ENCODE results near the gene POLR3E. TPM values are rescaled to one million over a fixed set of nuclear protein-coding genes. Genes with fewer than 3 reads are reported as not detected.
"Not testable (repeated sequence)": the region's sequence is repeated elsewhere in the genome, so short reads cannot be mapped to it uniquely, and the experiment has no call there.

Gene POLR3E
- total RNA-seq, 2 donors from 2014 or later = 28.6 to 33.0 TPM

GRCh38 chr16:22352140-22352539 lies 54.9 kb downstream of the POLR3E start:
- intact Hi-C loops (cut with DNase I) = no loop called here
- DNase-seq (ENCODE audit: low spot score) = no peak

DNA sequence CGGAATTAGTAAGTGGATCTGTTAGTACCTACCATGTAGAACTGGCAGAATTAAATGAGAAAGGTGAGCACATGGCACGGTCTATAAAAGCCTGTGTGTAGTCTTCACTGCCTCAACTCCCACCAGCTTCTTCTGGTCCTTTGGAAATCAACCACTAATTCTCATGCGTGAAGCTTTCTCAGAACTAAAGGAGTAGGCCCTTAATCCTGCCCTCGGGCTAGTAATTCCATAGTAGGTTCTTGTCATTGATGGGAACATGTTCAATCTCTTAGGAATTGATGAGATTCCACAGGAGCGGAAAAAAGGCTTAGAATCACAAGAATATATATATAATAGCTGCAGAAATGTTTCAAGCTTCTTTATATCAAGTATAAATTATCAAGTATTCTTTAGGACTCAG lies 55.5 kb downstream of the POLR3E start:
- intact Hi-C loops (cut with DNase I) = no loop called here
- no peak for DNase-seq (ENCODE audit: low spot score)

DNA sequence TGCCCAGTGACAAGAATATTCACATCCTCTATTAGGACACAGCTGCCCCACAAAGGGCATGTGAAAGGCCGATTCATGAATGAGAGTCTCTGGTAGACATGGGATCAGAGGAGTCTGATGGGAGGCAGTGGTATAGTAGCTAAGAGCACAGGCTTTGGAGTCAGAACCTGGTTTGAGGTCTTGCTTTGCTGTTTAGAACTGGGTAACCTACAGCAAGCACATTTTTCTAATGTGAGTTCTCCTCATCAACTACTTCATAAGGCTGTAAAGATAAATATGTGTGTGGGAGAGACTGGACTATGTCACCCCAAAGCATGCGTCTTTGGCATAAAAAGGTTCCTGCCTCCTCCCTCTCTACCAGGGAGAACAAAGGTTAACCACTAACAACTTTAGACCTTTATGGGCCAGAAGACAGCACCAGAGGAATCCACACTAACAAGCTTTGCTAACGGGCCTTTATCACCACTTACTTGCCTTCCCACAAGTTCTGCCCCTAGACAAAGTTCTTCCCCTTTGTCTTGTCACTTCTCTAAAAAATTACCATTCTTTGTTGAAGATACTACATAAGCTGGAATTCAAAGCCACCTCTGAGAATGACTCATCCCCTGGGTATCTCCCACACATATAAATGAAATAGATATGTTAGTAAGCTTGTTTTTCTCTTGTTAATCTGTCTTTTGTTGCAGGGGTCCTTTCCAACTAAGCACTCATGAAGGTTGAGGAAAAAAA lies 56.1 kb downstream of the POLR3E start:
- DNase-seq (ENCODE audit: low spot score) = no peak
- intact Hi-C loops (cut with DNase I) = no loop called here

GRCh38 chr16:22353933-22354541 lies 56.8 kb downstream of the POLR3E start:
- DNase-seq (ENCODE audit: low spot score) = no peak
- intact Hi-C loops (cut with DNase I) = no loop called here

GRCh38 chr16:22355487-22355908 lies 58.3 kb downstream of the POLR3E start:
- DNase-seq (ENCODE audit: low spot score) = no peak
- intact Hi-C loops (cut with DNase I) = no loop called here

GRCh38 chr16:22356930-22357634 lies 59.9 kb downstream of the POLR3E start:
- no peak for DNase-seq (ENCODE audit: low spot score)
- intact Hi-C loops (cut with DNase I) = no loop called here

- intact Hi-C loops (cut with DNase I) = no loop called here
- DNase-seq (ENCODE audit: low spot score) = no peak
Measured at GRCh38 chr16:22357635-22357971, 60.4 kb downstream of the POLR3E start.

DNA sequence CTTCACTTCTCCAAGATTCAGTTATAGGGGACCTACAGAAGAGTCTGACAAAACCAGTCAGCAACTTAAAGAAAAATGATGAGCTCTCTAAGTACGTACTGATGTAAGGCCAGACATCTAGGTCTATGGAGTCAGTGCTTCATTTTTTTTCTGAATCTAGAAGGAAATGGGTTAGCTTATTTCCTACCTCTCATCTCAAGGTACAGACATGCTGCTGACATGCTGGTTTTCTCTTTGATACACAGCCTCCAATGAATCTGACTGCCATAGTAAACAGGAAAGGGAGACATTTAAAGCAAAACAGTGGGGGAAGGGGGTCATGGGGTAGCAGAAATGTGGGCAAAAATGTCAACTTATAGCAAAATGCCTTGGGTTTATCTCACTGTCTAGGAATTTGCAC lies 60.8 kb downstream of the POLR3E start:
- DNase-seq (ENCODE audit: low spot score) = no peak
- intact Hi-C loops (cut with DNase I) = no loop called here

DNA sequence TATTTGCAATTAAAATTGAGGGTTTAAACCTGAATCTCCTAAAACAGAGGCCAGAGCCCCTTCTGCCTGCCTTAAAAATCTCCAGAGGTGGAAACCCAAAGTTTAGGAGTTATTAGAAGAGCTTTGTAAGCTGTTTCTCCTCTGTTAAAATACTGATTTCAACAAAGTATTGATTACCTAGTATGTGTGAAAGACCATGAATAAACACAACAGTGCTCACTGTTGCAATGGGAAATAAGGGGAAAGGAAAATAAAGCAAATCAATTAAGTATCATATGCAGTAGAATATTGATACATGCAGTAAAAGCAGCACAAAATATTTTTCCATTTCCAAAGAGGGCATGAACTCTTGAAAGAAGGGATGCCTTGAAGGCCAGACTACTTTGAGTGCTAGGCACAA lies 62.5 kb downstream of the POLR3E start:
- no peak for DNase-seq (ENCODE audit: low spot score)
- intact Hi-C loops (cut with DNase I) = no loop called here

- DNase-seq (ENCODE audit: low spot score) = no peak
- intact Hi-C loops (cut with DNase I) = no loop called here
Measured at GRCh38 chr16:22360963-22361659, 63.9 kb downstream of the POLR3E start.

DNA sequence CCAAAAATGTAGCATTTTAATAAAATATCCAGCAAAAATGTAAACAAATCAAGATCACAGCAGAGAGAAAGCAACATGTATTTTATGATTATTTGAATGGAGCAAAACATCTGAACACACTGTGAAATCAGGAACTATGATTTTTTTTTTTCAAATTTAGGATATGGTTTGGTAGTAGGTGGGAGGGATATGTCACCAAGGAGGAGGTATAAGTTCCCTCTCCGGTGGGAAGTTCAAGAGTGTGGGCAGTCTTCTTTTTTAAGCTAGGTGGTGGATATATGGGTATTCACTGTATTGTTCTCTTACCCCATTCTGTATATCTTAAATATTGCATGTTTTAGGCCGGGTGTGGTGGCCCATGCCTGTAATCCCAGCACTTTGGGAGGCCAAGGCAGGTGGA lies 67.0 kb downstream of the POLR3E start:
- intact Hi-C loops (cut with DNase I) = no loop called here
- DNase-seq (ENCODE audit: low spot score) = no peak

- intact Hi-C loops (cut with DNase I) = no loop called here
Measured at GRCh38 chr16:22366371-22366770, 69.2 kb downstream of the POLR3E start.

DNA sequence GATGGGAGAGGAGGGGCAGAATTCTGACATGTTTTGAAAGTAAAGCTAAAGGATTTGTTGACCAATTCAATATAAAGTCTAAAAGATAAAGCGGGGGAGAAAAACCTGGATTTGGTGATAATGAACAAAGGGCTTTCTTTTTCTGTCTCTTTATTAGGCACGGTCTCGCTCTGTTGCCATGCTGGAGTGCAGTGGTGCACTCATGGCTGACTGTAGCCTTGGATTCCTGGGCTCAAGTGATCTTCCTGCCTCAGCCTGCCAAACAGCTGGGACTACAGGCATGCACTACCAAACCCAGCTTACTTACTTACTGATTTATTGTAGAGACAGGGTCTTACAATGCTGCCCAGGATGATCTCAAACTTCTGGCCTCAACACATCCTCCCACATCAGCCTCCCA lies 69.7 kb downstream of the POLR3E start:
- intact Hi-C loops (cut with DNase I) = no loop called here
- DNase-seq (ENCODE audit: low spot score) = no peak

More at GRCh38 chr16:22366371-22366770, 69.2 kb downstream of the POLR3E start:
- no peak for DNase-seq (ENCODE audit: low spot score)

- DNase-seq (ENCODE audit: low spot score); intact Hi-C loops (cut with DNase I): not testable (repeated sequence)
Measured at GRCh38 chr16:22368200-22368826, 71.1 kb downstream of the POLR3E start.

- intact Hi-C loops (cut with DNase I) = no loop called here
- DNase-seq (ENCODE audit: low spot score) = no peak
Measured at GRCh38 chr16:22369221-22369811, 72.1 kb downstream of the POLR3E start.

DNA sequence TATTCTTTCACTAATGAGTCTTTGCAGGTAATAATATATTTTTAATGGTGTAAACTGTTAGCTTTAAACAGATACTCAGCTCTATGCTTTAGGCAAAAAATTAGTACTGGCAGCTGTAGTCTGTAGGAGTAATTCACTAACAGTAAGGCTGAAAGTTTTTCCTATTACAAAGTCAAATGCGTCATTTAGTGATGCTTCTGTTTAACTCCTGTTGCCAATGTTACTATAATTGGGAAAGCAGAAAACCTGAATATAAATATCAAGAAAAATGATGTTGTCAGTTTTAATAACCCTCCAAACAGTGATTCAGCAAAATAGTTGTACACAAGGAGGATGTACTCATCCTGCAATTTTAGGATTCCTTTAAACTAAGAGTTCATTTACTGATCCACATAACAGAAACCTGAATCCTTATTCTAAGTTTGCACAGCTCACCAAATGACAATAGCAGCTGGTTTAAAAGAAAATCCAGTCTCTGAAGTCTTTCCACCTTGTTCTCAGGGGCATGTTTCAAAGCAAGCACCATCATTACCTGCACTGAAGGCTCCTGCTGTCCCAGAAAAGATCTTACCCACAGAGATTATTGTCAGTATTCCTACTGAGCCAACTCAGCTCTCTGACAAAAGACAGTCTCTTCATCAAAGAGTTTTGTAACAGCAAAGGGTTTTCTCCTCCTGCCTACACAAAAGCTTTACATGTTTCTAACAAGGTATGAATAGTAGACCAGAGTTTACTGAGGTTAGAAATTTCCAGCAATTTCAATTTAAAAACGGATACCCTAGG lies 73.0 kb downstream of the POLR3E start:
- DNase-seq (ENCODE audit: low spot score) = no peak
- intact Hi-C loops (cut with DNase I) = loop anchor here in 1 of 2 donors (1.0 kb wide), 1 partner anchor 49 kb away; no protein-coding TSS in a partner anchor

GRCh38 chr16:22372882-22373661 lies 75.9 kb downstream of the POLR3E start:
- intact Hi-C loops (cut with DNase I) = no loop called here
- no peak for DNase-seq (ENCODE audit: low spot score)

Data from posterior vena cava (tissue), 2 donors.